IMR-90 (cell line): ENCODE data around the gene PIEZO1. TPM values are rescaled to one million over a fixed set of nuclear protein-coding genes. Genes with fewer than 3 reads are reported as not detected.

ENCODE experiments used
- ATAC-seq: fragments of 200-7000 bp; cut with Tn5 transposase; 2 replicates; pipeline ENCODE4 v1.9.1; 2020; ENCODE audit warnings: low read depth, mild to moderate bottlenecking, moderate library complexity
- BruUV-seq: library from RNA; stranded (reverse); fragments of 400-500 nt; replicated peaks from 2 replicates; lab custom pipeline; 2021; lab: Mats Ljungman, UMichigan
- CTCF ChIA-PET: fragments of 300-600 bp; formaldehyde crosslinking; extraction: SDS; loops from one replicate; lab custom pipeline; 2021; ENCODE audit warnings: antibody characterized with exemption; lab: Yijun Ruan, JAX
- POLR2A ChIA-PET: fragments of 300-600 bp; sonication (Branson Sonifier 250); formaldehyde crosslinking; loops from one replicate; lab custom pipeline; 2022; ENCODE audit warnings: antibody characterized with exemption; ENCODE audit not compliant: unreplicated experiment; lab: Charles Lee
- DNase-seq: peaks from one replicate; pipeline ENCODE4 v3.0.0; 2013
- H2AFZ ChIP-seq: replicated peaks from 2 replicates; pipeline ENCODE3; 2013; ENCODE audit warnings: low read length, mild to moderate bottlenecking; ENCODE audit not compliant: poor library complexity
- H2AK5ac ChIP-seq: 2 replicates; pipeline ENCODE4 v1.6.1; 2013; ENCODE audit warnings: low read depth, low read length, inconsistent platforms
- H2AK9ac ChIP-seq: replicated peaks from 2 replicates; pipeline ENCODE3; 2013; ENCODE audit warnings: mild to moderate bottlenecking, low read depth, low read length, moderate library complexity; ENCODE audit not compliant: poor library complexity
- H2BK120ac ChIP-seq: 2 replicates; pipeline ENCODE4 v1.6.1; 2013; ENCODE audit warnings: low read depth, low read length, inconsistent platforms
- H2BK15ac ChIP-seq: 3 replicates; pipeline ENCODE4 v1.6.1; 2013; ENCODE audit warnings: low read depth, low read length, inconsistent platforms
- H2BK20ac ChIP-seq: 2 replicates; pipeline ENCODE4 v1.6.1; 2013; ENCODE audit warnings: low read depth, mild to moderate bottlenecking, inconsistent platforms, low read length, moderate library complexity
- H2BK5ac ChIP-seq: 2 replicates; pipeline ENCODE4 v1.6.1; 2013; ENCODE audit warnings: mild to moderate bottlenecking, low read depth, low read length, inconsistent platforms; ENCODE audit not compliant: poor library complexity, severe bottlenecking
- H3K14ac ChIP-seq: replicated peaks from 2 replicates; pipeline ENCODE4 v1.6.1; 2013; ENCODE audit warnings: low read depth, low read length, inconsistent platforms
- H3K18ac ChIP-seq: 2 replicates; pipeline ENCODE4 v1.6.1; 2013; ENCODE audit warnings: low read depth, low read length, control low read depth
- H3K23ac ChIP-seq: 2 replicates; pipeline ENCODE4 v1.6.1; 2013; ENCODE audit warnings: low read depth, low read length, inconsistent platforms
- H3K27ac ChIP-seq: 2 replicates; pipeline ENCODE4 v1.5.1; 2013; ENCODE audit warnings: mild to moderate bottlenecking, control low read depth, low read length; ENCODE audit not compliant: insufficient read depth
- H3K27me3 ChIP-seq: 2 replicates; pipeline ENCODE4 v1.6.1; 2013; ENCODE audit warnings: low read length; ENCODE audit not compliant: control insufficient read depth, insufficient read depth
- H3K36me3 ChIP-seq: 2 replicates; pipeline ENCODE4 v1.6.1; 2013; ENCODE audit warnings: low read length, mixed read lengths; ENCODE audit not compliant: control insufficient read depth, insufficient read depth
- H3K4ac ChIP-seq: 2 replicates; pipeline ENCODE4 v1.6.1; 2013; ENCODE audit warnings: low read depth, low read length, inconsistent platforms
- H3K4me1 ChIP-seq: 2 replicates; pipeline ENCODE4 v1.6.1; 2013; ENCODE audit warnings: low read length, mixed read lengths; ENCODE audit not compliant: control insufficient read depth, insufficient read depth
- H3K4me2 ChIP-seq: 2 replicates; pipeline ENCODE4 v1.6.1; 2013; ENCODE audit warnings: low read depth, mild to moderate bottlenecking, control low read depth, low read length, moderate library complexity
- H3K4me3 ChIP-seq: 2 replicates; pipeline ENCODE4 v1.5.1; 2013; ENCODE audit warnings: low read depth, mild to moderate bottlenecking, control low read depth, low read length, moderate library complexity; ENCODE audit not compliant: insufficient read depth
- H3K56ac ChIP-seq: 2 replicates; pipeline ENCODE4 v1.6.1; 2013; ENCODE audit warnings: low read length, inconsistent platforms; ENCODE audit not compliant: insufficient read depth; ENCODE audit errors: extremely low read depth
- H3K79me1 ChIP-seq, 2 experiments: 2 replicates each; pipeline ENCODE4 v1.6.1; 2013; ENCODE audit warnings: low read length in 2 of 2, inconsistent platforms in 1 of 2, low read depth in 1 of 2
- H3K9ac ChIP-seq: 2 replicates; pipeline ENCODE4 v1.6.1; 2013; ENCODE audit warnings: low read depth, low read length, control low read depth
- H3K9me1 ChIP-seq: 2 replicates; pipeline ENCODE4 v1.6.1; 2013; ENCODE audit warnings: low read length, inconsistent platforms; ENCODE audit not compliant: insufficient read depth
- H3K9me3 ChIP-seq: 2 replicates; pipeline ENCODE4 v1.6.1; 2013; ENCODE audit warnings: low read length; ENCODE audit not compliant: control insufficient read depth, insufficient read depth
- H4K20me1 ChIP-seq: 2 replicates; pipeline ENCODE4 v1.6.1; 2013; ENCODE audit warnings: low read length, inconsistent platforms; ENCODE audit not compliant: insufficient read depth
- H4K5ac ChIP-seq: 2 replicates; pipeline ENCODE4 v1.6.1; 2013; ENCODE audit warnings: mild to moderate bottlenecking, low read depth, low read length, control low read depth
- H4K8ac ChIP-seq, 2 experiments: 2 replicates each; pipeline ENCODE4 v1.6.1; 2013; ENCODE audit warnings: low read depth in 2 of 2, low read length in 2 of 2, control low read depth in 1 of 2, inconsistent platforms in 1 of 2
- H4K91ac ChIP-seq: 2 replicates; pipeline ENCODE4 v1.6.1; 2013; ENCODE audit warnings: low read depth, low read length, inconsistent platforms; ENCODE audit not compliant: insufficient read depth
- CEBPB ChIP-seq: IDR thresholded peaks from 2 replicates; pipeline ENCODE4 v1.6.1; 2012; ENCODE audit warnings: low read depth, low read length, improper control_type of control experiment
- MAZ ChIP-seq: IDR thresholded peaks from 2 replicates; pipeline ENCODE4 v1.6.1; 2012; ENCODE audit warnings: low read depth, mild to moderate bottlenecking, low read length, improper control_type of control experiment, moderate library complexity, borderline replicate concordance
- MXI1 ChIP-seq: IDR thresholded peaks from 2 replicates; pipeline ENCODE4 v1.6.1; 2012; ENCODE audit warnings: low read depth, mild to moderate bottlenecking, low read length, moderate library complexity, borderline replicate concordance
- POLR2A ChIP-seq: IDR thresholded peaks from 2 replicates; pipeline ENCODE4 v1.6.1; 2012; ENCODE audit warnings: mild to moderate bottlenecking, low read depth, low read length
- WGBS, 2 experiments: methylation state at CpG; one replicate each; pipeline versions ENCODE4 v1.1.5 to v1.1.7; 2013; ENCODE audit warnings: missing lambda C conversion rate in 2 of 2; ENCODE audit not compliant: insufficient read length in 1 of 2; ENCODE audit errors: extremely low coverage in 2 of 2; 5-methylcytosine and 5-hydroxymethylcytosine counted together
- dilution Hi-C: fragments of 300-500 bp; cut with HindIII; formaldehyde crosslinking; loops from one replicate; pipeline ENCODE4 v1.14.3; 2018; ENCODE audit warnings: low sequenced_read_pairs; ENCODE audit not compliant: unreplicated experiment
- in situ Hi-C: fragments of 300-500 bp; cut with MboI; formaldehyde crosslinking; loops from 3 replicates; pipeline ENCODE4 v1.14.3; 2019; ENCODE audit warnings: low sequenced_read_pairs, inconsistent platforms, mixed read lengths
- intact Hi-C: fragments of 100-400 bp; cut with micrococcal nuclease; formaldehyde crosslinking; loops from 2 replicates; pipeline ENCODE4 v1.10.0; 2022
- polyA plus RNA-seq, 3 experiments: library from polyadenylated mRNA; depleted of rRNA; stranded (reverse); fragments of >200 nt; gene quantifications; 2 replicates each; pipeline ENCODE4 v1.2.3, GENCODE V29; 2012; ENCODE audit warnings: low replicate concordance in 1 of 3
- total RNA-seq: library from RNA; depleted of rRNA; stranded (reverse); fragments of >200 nt; gene quantifications from 2 replicates; pipeline ENCODE4 v1.2.3, GENCODE V29; 2012

The PIEZO1 gene
- total and polyA plus RNA-seq, 2 of the 4 experiments (the other 2 are of a cell fraction), result 36.2 to 372 TPM

DNA sequence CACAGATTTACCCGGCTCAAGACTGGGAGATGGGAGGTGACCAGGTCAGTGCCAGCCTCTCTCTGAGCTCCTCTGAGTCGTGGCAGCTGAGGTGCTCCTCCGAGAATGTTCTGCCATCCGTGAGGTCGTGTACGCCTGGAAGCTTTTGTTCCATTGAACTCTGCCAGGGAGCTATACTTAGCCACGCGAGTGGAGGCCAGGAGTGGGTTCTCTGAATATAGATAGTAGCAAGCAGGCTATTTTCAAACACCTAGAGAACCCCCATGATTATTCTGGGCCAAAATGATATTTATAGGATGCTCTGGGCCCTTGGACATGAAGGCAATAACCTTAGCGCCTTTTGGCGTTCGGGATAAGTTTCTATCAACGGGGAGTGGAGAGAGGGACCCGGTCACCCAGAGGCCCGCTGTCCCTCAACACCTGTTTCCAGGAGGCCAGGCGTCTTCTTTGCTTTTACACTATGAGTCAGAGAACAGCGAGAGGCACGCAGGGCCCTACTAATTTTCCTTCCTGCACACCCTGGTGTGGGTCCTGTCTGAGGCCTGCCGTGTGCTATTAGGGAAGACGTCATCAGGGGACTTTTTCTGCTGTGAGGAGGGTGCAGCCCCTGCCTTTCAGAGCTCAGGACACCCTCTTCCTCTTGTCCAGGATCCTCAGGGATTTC is 111.2 kb downstream of the PIEZO1 start:
- H3K9me3 ChIP-seq, result no peaks in the 10 kb centered on the region
- 0 out of 2 replicates have a peak, but pooled peaks cover 5% of the 10 kb centered on the region for H4K20me1 ChIP-seq
- H2AK5ac ChIP-seq, result no peak overlapping the region
- DNase-seq, result no peak
- no peaks in the 10 kb centered on the region for H3K4me1 ChIP-seq
- H3K27me3 ChIP-seq, result no peaks in the 10 kb centered on the region
- no peak overlapping the region for H2BK15ac ChIP-seq
- H2BK120ac ChIP-seq, result no peak overlapping the region
- in situ Hi-C loops, result no loop called here
- H4K5ac ChIP-seq, result no peak overlapping the region
- dilution Hi-C loops, result no loop called here
- no peak overlapping the region for H3K56ac ChIP-seq
- H3K4me2 ChIP-seq, result no peak overlapping the region
- ChIA-PET POLR2A (interaction anchor here (0.6 kb wide), 1 partner anchor 9 kb away, joined by 5 read pairs; no protein-coding TSS in a partner anchor), CTCF (no interaction called here)
- no peaks in the 10 kb centered on the region for H3K9me1 ChIP-seq
- no peak overlapping the region for H2AFZ ChIP-seq
- no peak overlapping the region for H2BK20ac ChIP-seq
- TF ChIP-seq POLR2A (no peak), MAZ (no peak), MXI1 (no peak), CEBPB (no peak)
- H3K4me3 ChIP-seq, result no peak overlapping the region
- intact Hi-C loops, result no loop called here
- no peak overlapping the region for H3K4ac ChIP-seq
- ATAC-seq, result no peak
- no TSS peak for BruUV-seq
- H4K91ac ChIP-seq, result no peak overlapping the region
- H3K23ac ChIP-seq, result no peak overlapping the region
- no peak overlapping the region for H4K8ac ChIP-seq
- H3K79me1 ChIP-seq, result no peaks in the 10 kb centered on the region
- H3K18ac ChIP-seq, result no peak overlapping the region
- no peak overlapping the region for H3K27ac ChIP-seq
- H2BK5ac ChIP-seq, result no peak overlapping the region
- no peak overlapping the region for H3K14ac ChIP-seq
- H2AK9ac ChIP-seq, result no peak overlapping the region
- no peak overlapping the region for H3K9ac ChIP-seq
- 100% methylated on average over 5 of the region's 19 CpGs; no CpG with 5 or more reads in 1 of the 2 experiments for WGBS, 2 experiments
- H3K36me3 ChIP-seq, result peaks cover 7% of the 10 kb centered on the region; the same call in 1 of the 2 replicates
